ENCODE data around the gene MYL10. TPM values are rescaled to one million over a fixed set of nuclear protein-coding genes. Genes with fewer than 3 reads are reported as not detected.
"Not testable (repeated sequence)": the region's sequence is repeated elsewhere in the genome, so short reads cannot be mapped to it uniquely, and the experiment has no call there.

The MYL10 gene
- total RNA-seq, 4 donors from 2014 or later = 6.3 TPM; not detected in 3

DNA sequence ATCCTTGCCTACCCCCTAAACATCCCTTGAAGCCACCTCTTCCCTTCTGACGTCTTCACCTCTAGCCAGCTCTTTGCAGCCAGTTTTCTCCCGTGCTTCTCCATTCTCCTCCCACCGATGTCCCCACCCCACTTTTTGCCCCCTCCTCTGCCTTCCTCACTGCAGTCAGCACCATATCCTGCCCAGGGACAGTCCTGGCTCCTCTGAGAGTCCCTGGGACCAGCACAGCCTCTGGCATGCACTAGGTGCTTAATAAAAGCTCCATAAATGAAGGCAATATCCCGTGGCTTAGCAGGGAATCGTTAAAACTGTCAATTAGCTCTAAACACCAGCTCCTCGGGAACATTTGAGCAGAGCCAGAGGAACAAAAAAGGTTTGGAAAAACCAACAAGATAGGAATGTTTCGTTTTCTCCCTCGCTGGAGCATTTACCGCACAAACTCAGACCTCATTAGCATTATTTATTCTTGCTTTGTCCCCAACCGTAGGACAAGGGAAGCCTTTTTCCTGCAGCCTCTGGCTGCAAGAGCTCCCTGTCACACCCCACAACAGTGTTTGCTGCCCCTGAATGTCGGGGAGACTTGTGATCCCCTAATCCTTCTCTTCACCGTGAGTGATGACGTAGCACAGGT is 16.1 kb downstream of the MYL10 start:
- no peak overlapping the region for H3K27ac ChIP-seq
- no peaks in the 10 kb centered on the region for H3K27me3 ChIP-seq
- H3K4me3 ChIP-seq = no peak overlapping the region
- intact Hi-C loops (cut with DNase I; ENCODE audit: low total_unique reads) = no loop called here
- no peak for DNase-seq
- no peaks in the 10 kb centered on the region for H3K4me1 ChIP-seq
- no peaks in the 10 kb centered on the region for H3K36me3 ChIP-seq
- in situ Hi-C loops (cut with MboI; ENCODE audit: low sequenced_read_pairs in 4 of 4) = no loop called here
- no peaks in the 10 kb centered on the region for H3K9me3 ChIP-seq
- ATAC-seq = no peak
- no peak for TF ChIP-seq CTCF (IDR thresholded peaks at IDR 0.05 in 4 of 5, conservative IDR thresholded peaks at IDR 0.05 in 1 of 5)
- TF ChIP-seq POLR2A (IDR thresholded peaks at IDR 0.05) = no peak

- H3K4me3 ChIP-seq = no peak overlapping the region
- no peaks in the 10 kb centered on the region for H3K4me1 ChIP-seq
- no peak overlapping the region for H3K27ac ChIP-seq
- no peaks in the 10 kb centered on the region for H3K9me3 ChIP-seq
- ATAC-seq = no peak
- TF ChIP-seq POLR2A (IDR thresholded peaks at IDR 0.05) (no peak), CTCF (IDR thresholded peaks at IDR 0.05 in 4 of 5, conservative IDR thresholded peaks at IDR 0.05 in 1 of 5) (no peak)
- intact Hi-C loops (cut with DNase I; ENCODE audit: low total_unique reads) (loop anchor here (10.0 kb wide), 1 partner anchor 626 kb away; no protein-coding TSS in a partner anchor), in situ Hi-C loops (cut with MboI; ENCODE audit: low sequenced_read_pairs in 4 of 4) (no loop called here)
- no peaks in the 10 kb centered on the region for H3K27me3 ChIP-seq
- no peaks in the 10 kb centered on the region for H3K36me3 ChIP-seq
- DNase-seq = no peak
Observed at GRCh38 chr7:101608772-101609713, 20.1 kb downstream of the MYL10 start.

DNA sequence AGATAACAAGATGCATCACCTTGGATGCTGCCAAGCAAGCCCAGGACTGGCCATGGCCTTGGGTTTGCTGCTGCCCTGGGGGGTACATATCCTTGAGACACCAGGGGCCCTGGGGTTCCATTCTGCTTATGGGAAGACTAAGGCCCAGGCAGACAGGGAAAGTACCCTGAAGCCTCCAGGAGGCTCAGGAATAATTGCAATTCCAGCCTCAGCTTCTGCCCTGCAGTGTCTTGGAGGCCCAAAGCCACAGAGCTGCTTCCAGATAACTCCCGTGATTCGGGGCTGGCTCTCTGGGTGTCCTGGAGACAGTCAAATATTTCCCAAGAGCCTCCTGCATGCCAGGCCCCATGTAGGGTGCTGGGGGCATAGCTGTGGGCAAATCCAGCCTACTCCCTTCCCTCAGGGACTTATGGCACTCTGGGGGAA is 22.6 kb downstream of the MYL10 start:
- no peaks in the 10 kb centered on the region for H3K27me3 ChIP-seq
- no peak overlapping the region for H3K27ac ChIP-seq
- H3K36me3 ChIP-seq = no peaks in the 10 kb centered on the region
- no peak for DNase-seq
- TF ChIP-seq CTCF (IDR thresholded peaks at IDR 0.05 in 4 of 5, conservative IDR thresholded peaks at IDR 0.05 in 1 of 5) (no peak), POLR2A (IDR thresholded peaks at IDR 0.05) (no peak)
- H3K9me3 ChIP-seq = no peaks in the 10 kb centered on the region
- ATAC-seq = no peak
- H3K4me1 ChIP-seq = peaks cover 0 to 4% of the 10 kb centered on the region in 2 donors
- intact Hi-C loops (cut with DNase I; ENCODE audit: low total_unique reads) (loop anchor here (10.0 kb wide), 1 partner anchor 628 kb away; no protein-coding TSS in a partner anchor), in situ Hi-C loops (cut with MboI; ENCODE audit: low sequenced_read_pairs in 4 of 4) (no loop called here)
- H3K4me3 ChIP-seq = no peak overlapping the region

GRCh38 chr7:101605611-101606497 is 23.2 kb downstream of the MYL10 start:
- in situ Hi-C loops (cut with MboI; ENCODE audit: low sequenced_read_pairs in 4 of 4) = no loop called here
- TF ChIP-seq CTCF (IDR thresholded peaks at IDR 0.05 in 4 of 5, conservative IDR thresholded peaks at IDR 0.05 in 1 of 5) (no peak), POLR2A (IDR thresholded peaks at IDR 0.05) (no peak)
- Histone ChIP-seq H3K4me3 (no peak overlapping the region), H3K27me3 (no peaks in the 10 kb centered on the region), H3K9me3 (no peaks in the 10 kb centered on the region), H3K36me3 (no peaks in the 10 kb centered on the region), H3K4me1 (peaks cover 0 to 4% of the 10 kb centered on the region in 2 donors), H3K27ac (no peak overlapping the region)
- no peak for DNase-seq
- intact Hi-C loops (cut with DNase I; ENCODE audit: low total_unique reads) = loop anchor here (10.0 kb wide), 1 partner anchor 629 kb away; no protein-coding TSS in a partner anchor
- no peak for ATAC-seq

- H3K27ac ChIP-seq; H3K4me3 ChIP-seq; DNase-seq; H3K4me1 ChIP-seq; H3K36me3 ChIP-seq; H3K9me3 ChIP-seq; in situ Hi-C loops (cut with MboI; ENCODE audit: low sequenced_read_pairs in 4 of 4); ATAC-seq; H3K27me3 ChIP-seq: not testable (repeated sequence)
- intact Hi-C loops (cut with DNase I; ENCODE audit: low total_unique reads) = loop anchor here (5.0 to 10.0 kb wide), 2 partner anchors 82 to 630 kb away; no protein-coding TSS in a partner anchor
Observed at GRCh38 chr7:101604934-101605332, 24.2 kb downstream of the MYL10 start.
